MM.1S (cell line): Measurements from ENCODE around the gene SYCP1.

Source experiments
- EZH2 ChIP-seq: fragments of 300-600 bp; sonication (generic); optimal IDR thresholded peaks from 2 replicates; pipeline ENCODE3; 2017; ENCODE audit warnings: low read depth, mild to moderate bottlenecking, antibody characterized with exemption, low read length, mixed read lengths
- EZH2phosphoT487 ChIP-seq: fragments of 300-600 bp; sonication (generic); IDR thresholded peaks from 2 replicates; pipeline ENCODE4 v1.6.1; 2018; ENCODE audit warnings: antibody characterized with exemption, low read length
- TF ChIP-seq, protein P1 (sequence below): fragments of 300-600 bp; sonication (generic); IDR thresholded peaks from 2 replicates; pipeline ENCODE4 v1.5.1; 2016; ENCODE audit warnings: antibody characterized with exemption, low read length, mixed read lengths

DNA sequence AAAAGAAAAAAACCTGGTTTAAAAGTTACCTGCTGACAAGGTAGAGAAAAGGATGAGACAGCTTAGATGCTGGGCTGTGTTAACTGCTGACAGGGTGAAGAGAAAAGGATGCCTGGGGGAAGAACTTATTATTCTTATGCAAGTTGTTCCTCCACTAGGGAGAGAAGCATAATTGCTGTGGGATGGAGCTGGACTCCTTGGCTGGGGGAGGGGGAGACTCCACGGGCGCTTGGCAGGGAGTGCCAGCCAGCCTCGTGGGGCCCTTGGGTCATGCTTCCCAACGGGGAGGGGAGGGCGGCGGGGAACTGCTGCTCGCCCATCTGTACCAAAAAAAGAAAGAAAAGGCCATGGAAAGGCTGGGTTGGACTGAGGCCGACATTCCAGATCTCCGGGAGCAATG lies 47.2 kb downstream of the SYCP1 start:
- TF ChIP-seq, protein P1, sequence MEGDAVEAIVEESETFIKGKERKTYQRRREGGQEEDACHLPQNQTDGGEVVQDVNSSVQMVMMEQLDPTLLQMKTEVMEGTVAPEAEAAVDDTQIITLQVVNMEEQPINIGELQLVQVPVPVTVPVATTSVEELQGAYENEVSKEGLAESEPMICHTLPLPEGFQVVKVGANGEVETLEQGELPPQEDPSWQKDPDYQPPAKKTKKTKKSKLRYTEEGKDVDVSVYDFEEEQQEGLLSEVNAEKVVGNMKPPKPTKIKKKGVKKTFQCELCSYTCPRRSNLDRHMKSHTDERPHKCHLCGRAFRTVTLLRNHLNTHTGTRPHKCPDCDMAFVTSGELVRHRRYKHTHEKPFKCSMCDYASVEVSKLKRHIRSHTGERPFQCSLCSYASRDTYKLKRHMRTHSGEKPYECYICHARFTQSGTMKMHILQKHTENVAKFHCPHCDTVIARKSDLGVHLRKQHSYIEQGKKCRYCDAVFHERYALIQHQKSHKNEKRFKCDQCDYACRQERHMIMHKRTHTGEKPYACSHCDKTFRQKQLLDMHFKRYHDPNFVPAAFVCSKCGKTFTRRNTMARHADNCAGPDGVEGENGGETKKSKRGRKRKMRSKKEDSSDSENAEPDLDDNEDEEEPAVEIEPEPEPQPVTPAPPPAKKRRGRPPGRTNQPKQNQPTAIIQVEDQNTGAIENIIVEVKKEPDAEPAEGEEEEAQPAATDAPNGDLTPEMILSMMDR, result no peak
- no peak for TF ChIP-seq EZH2
- no peak for TF ChIP-seq EZH2phosphoT487
